Suprapubic skin (tissue), 4 donors: ENCODE data around the gene PRKAG2.

Experiments
- CTCF ChIP-seq, 2 donors: fragments of 200-600 bp in 1 of 2; fragments of 450-650 bp in 1 of 2; sonication (generic) in 1 of 2; IDR thresholded peaks; one replicate each; pipeline ENCODE4 v1.5.1; 2016 to 2019; ENCODE audit warnings: antibody characterized with exemption in 2 of 2, mild to moderate bottlenecking in 1 of 2, moderate library complexity in 1 of 2
- POLR2A ChIP-seq, 2 donors: fragments of 450-650 bp; IDR thresholded peaks; one replicate each; pipeline ENCODE4 v1.6.1; 2017; ENCODE audit warnings: antibody characterized with exemption in 2 of 2, mild to moderate bottlenecking in 2 of 2, moderate library complexity in 2 of 2
- POLR2AphosphoS5 ChIP-seq, 3 donors: sonication (generic); formaldehyde crosslinking; IDR thresholded peaks; one replicate each; pipeline ENCODE4 v1.6.1; 2017; ENCODE audit warnings: antibody characterized with exemption in 3 of 3

GRCh38 chr7:151711906-151712809, 164.8 kb downstream of the PRKAG2 start:
- TF ChIP-seq CTCF (IDR thresholded peaks at IDR 0.05) (no peak), POLR2A (IDR thresholded peaks at IDR 0.05) (no peak), POLR2AphosphoS5 (IDR thresholded peaks at IDR 0.05) (no peak)
